ENCODE measurements around the gene PRKCI. TPM values are rescaled to one million over a fixed set of nuclear protein-coding genes. Genes with fewer than 3 reads are reported as not detected.

The PRKCI gene
- polyA plus RNA-seq, 3 donors: 5.1 to 15.4 (median 11.6) TPM

GRCh38 chr3:170258105-170258487 lies 35.9 kb downstream of the PRKCI start:
- H3K9me3 ChIP-seq (replicated peaks in 1 of 2; ENCODE audit: control insufficient read depth in 1 of 2, insufficient read depth in 1 of 2, low read length in 2 of 2): no peaks in the 10 kb centered on the region
- no peak overlapping the region for H3K9ac ChIP-seq (ENCODE audit: insufficient read depth, low read length, poor library complexity, severe bottlenecking)
- 80% methylated on average over 1 of the region's 3 CpGs for WGBS (ENCODE audit: insufficient coverage)
- no peaks in the 10 kb centered on the region for H3K4me1 ChIP-seq (ENCODE audit: control insufficient read depth in 1 of 2, insufficient read depth in 2 of 2, low read length in 2 of 2)
- Mint-ChIP-seq H3K27ac (peak overlapping the region in 2 of 7 donors; percentile 14 to 41), H3K4me3 (no peak overlapping the region), H3K36me3 (peaks cover 21 to 35% of the 10 kb centered on the region in 2 donors), H3K4me1 (peaks cover 3% of the 10 kb centered on the region), H3K9me3 (peaks cover 4 to 14% (median 11%) of the 10 kb centered on the region in 7 donors), H3K27me3 (ENCODE audit: low read depth in 3 of 3) (no peaks in the 10 kb centered on the region)
- H3K4me2 ChIP-seq (replicated peaks; ENCODE audit: extremely low read depth, low read length, poor library complexity, severe bottlenecking): no peak overlapping the region
- intact Hi-C loops (cut with micrococcal nuclease): no loop called here
- H3K36me3 ChIP-seq (replicated peaks in 1 of 2; ENCODE audit: control insufficient read depth in 1 of 2, insufficient read depth in 2 of 2, low read length in 2 of 2): peaks cover 11 to 13% of the 10 kb centered on the region in 2 donors
- H4K20me1 ChIP-seq (ENCODE audit: insufficient read depth, low read length): no peaks in the 10 kb centered on the region
- H3K4me3 ChIP-seq (replicated peaks in 1 of 3; ENCODE audit: low read depth in 2 of 3, low read length in 3 of 3): no peak overlapping the region
- H3K27ac ChIP-seq (ENCODE audit: low read depth in 1 of 2, low read length in 2 of 2): no peak overlapping the region
- TF ChIP-seq CTCF (IDR thresholded peaks at IDR 0.05): no peak
- no peaks in the 10 kb centered on the region for H3K27me3 ChIP-seq (ENCODE audit: control insufficient read depth in 2 of 2, insufficient read depth in 2 of 2, low read length in 2 of 2)
- H3K79me2 ChIP-seq (ENCODE audit: insufficient read depth, low read length): no peaks in the 10 kb centered on the region
- H2AFZ ChIP-seq (ENCODE audit: insufficient read depth, low read depth, low read length, poor library complexity, severe bottlenecking): no peak overlapping the region
- DNase-seq: no peak

GRCh38 chr3:170259907-170260306 lies 37.7 kb downstream of the PRKCI start:
- no peaks in the 10 kb centered on the region for H3K27me3 Mint-ChIP-seq (ENCODE audit: low read depth in 3 of 3)
- Histone ChIP-seq H3K9ac (ENCODE audit: insufficient read depth, low read length, poor library complexity, severe bottlenecking) (no peak overlapping the region), H3K79me2 (ENCODE audit: insufficient read depth, low read length) (no peaks in the 10 kb centered on the region), H3K27ac (ENCODE audit: low read depth in 1 of 2, low read length in 2 of 2) (no peak overlapping the region), H3K4me2 (replicated peaks; ENCODE audit: extremely low read depth, low read length, poor library complexity, severe bottlenecking) (no peak overlapping the region), H4K20me1 (ENCODE audit: insufficient read depth, low read length) (no peaks in the 10 kb centered on the region), H2AFZ (ENCODE audit: insufficient read depth, low read depth, low read length, poor library complexity, severe bottlenecking) (no peak overlapping the region), H3K4me3 (replicated peaks in 1 of 3; ENCODE audit: low read depth in 2 of 3, low read length in 3 of 3) (no peak overlapping the region), H3K36me3 (replicated peaks in 1 of 2; ENCODE audit: control insufficient read depth in 1 of 2, insufficient read depth in 2 of 2, low read length in 2 of 2) (peaks cover 11 to 29% of the 10 kb centered on the region in 2 donors), H3K4me1 (ENCODE audit: control insufficient read depth in 1 of 2, insufficient read depth in 2 of 2, low read length in 2 of 2) (no peaks in the 10 kb centered on the region), H3K9me3 (replicated peaks in 1 of 2; ENCODE audit: control insufficient read depth in 1 of 2, insufficient read depth in 1 of 2, low read length in 2 of 2) (no peaks in the 10 kb centered on the region), H3K27me3 (ENCODE audit: control insufficient read depth in 2 of 2, insufficient read depth in 2 of 2, low read length in 2 of 2) (no peaks in the 10 kb centered on the region)
- intact Hi-C loops (cut with micrococcal nuclease): no loop called here
- H3K9me3 Mint-ChIP-seq: peaks cover 2 to 12% (median 9%) of the 10 kb centered on the region in 7 donors
- H3K27ac Mint-ChIP-seq: no peak overlapping the region
- no peak for DNase-seq
- WGBS (ENCODE audit: insufficient coverage): no CpG with 5 or more reads among the region's 4 CpGs
- TF ChIP-seq CTCF (IDR thresholded peaks at IDR 0.05): no peak
- no peak overlapping the region for H3K4me3 Mint-ChIP-seq
- H3K36me3 Mint-ChIP-seq: peaks cover 32 to 50% of the 10 kb centered on the region in 2 donors
- peaks cover 3% of the 10 kb centered on the region for H3K4me1 Mint-ChIP-seq
